Stimulated activated naive CD8-positive, alpha-beta T cell treated with anti-CD3 and anti-CD28 coated beads, Interleukin-15, Interleukin-2, amounts not matched to agents 100 ng/mL and 50 ng/mL, for 24 hours (primary cell): ENCODE measurements around the gene LAMA3.
"Not testable (repeated sequence)": the region's sequence is repeated elsewhere in the genome, so short reads cannot be mapped to it uniquely, and the experiment has no call there.

ENCODE experiments used
- H3K27ac Mint-ChIP-seq: one replicate; pipeline ENCODE4 v1.8.0; 2021; ENCODE audit warnings: mild to moderate bottlenecking, mixed read lengths
- H3K27me3 Mint-ChIP-seq: one replicate; pipeline ENCODE4 v1.8.0; 2021; ENCODE audit warnings: mixed read lengths
- H3K36me3 Mint-ChIP-seq: one replicate; pipeline ENCODE4 v1.8.0; 2021; ENCODE audit warnings: low read depth, mixed read lengths
- H3K4me1 Mint-ChIP-seq: one replicate; pipeline ENCODE4 v1.8.0; 2021; ENCODE audit warnings: low read depth, mixed read lengths
- H3K4me3 Mint-ChIP-seq: one replicate; pipeline ENCODE4 v1.8.0; 2021; ENCODE audit warnings: mild to moderate bottlenecking, mixed read lengths
- H3K9me3 Mint-ChIP-seq: one replicate; pipeline ENCODE4 v1.8.0; 2021; ENCODE audit warnings: mixed read lengths

LAMA3 gene

DNA sequence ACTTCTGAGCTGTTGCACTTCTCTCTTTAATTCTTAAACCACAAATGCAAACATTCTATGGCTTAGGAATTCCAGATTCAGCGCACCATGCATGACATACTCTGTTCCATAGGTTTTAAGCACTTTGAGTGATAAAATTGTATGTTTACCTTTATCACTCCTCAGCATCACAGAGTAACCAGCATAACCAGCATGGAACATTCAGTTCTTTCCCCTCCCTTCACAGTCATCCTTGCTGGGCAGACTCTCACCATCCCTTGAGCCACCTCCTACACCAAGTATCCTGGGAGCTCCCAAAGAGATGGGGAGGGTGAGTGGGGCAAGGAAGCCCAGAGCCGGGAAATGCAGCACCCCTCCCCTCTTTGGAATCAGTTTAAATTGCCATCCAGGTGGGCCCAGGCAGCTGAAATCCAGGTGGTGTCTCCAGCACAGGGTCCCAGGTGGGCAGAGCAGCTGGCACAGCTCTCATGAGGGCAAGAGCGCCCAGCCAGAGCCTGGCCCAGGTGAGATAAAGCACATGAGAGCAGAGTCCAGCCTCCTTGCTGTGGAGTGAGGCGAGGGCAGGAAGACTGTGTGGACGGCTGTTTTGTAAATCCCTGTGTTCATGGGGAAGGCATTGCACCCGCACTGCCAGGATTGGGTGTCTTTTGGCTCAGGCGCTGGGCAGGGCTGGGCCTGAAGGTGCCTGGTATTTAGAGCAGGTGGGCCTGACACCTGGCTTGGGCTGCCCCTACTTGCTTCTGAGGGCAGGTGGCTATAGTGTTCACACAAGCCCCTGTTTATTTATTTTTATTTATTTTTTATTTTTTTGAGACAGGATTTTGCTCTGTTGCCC, 36.8 kb downstream of the LAMA3 start:
- Mint-ChIP-seq H3K4me1 (no peaks in the 10 kb centered on the region), H3K27ac (no peak overlapping the region), H3K9me3 (no peaks in the 10 kb centered on the region), H3K27me3 (peaks cover 14% of the 10 kb centered on the region), H3K36me3 (no peaks in the 10 kb centered on the region), H3K4me3 (no peak overlapping the region)

DNA sequence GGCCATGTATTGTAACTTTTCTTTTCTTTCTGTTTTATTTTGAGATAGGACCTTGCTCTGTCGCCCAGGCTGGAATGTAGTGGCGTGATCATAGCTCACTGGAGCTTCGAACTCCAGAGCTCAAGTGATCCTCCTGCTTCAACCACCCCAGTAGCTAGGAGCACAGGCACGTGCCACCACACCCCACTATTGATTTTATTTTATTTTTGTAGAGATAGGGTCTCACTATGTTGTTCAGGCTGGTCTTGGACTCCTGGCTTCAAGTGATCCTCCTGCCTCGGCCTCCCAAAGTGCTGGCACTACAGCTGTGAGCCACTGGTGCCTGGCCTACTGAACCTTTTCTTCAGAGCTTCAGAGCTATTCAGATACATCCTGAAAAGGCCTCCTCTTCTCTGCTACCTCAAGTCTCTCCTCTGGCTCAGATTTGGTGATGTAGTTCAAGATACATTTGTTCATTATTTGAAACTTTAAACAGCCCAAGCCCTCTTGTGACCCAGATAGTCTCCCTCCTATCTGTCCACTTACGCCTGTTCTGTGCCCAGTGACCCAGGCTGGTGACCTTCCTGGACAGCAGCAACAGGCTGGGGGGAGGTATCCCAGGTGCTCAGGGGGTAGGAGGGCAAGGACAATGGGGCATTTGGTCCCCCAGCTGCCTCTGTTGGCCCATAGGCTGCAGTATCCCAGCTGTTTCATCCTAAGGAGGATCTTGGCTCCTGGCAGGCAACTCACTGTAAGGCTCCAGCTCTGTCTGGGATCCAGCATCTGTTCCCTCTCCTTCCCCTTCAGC, 38.6 kb downstream of the LAMA3 start:
- H3K4me3 Mint-ChIP-seq: no peak overlapping the region
- no peaks in the 10 kb centered on the region for H3K4me1 Mint-ChIP-seq
- peaks cover 9% of the 10 kb centered on the region for H3K27me3 Mint-ChIP-seq
- no peak overlapping the region for H3K27ac Mint-ChIP-seq
- H3K9me3 Mint-ChIP-seq: no peaks in the 10 kb centered on the region
- no peaks in the 10 kb centered on the region for H3K36me3 Mint-ChIP-seq

DNA sequence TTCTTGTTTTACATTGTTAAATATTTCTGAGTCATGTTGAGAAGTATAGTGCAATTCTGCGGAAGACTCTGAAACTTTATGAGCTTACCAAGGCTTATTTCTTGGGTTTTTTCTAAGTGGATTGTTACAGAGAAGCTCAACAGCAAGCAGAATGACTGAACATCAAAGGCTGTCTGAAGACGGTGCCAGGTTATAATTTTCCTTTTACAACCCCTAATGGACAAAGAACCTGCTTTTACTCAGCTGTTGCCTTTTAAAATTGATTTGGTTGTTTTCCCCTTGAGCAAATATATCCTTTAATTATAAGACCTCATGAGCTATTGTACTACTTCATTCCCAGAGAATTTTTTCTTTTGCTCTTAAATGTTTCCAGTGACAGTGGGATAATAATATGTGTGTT, 41.6 kb downstream of the LAMA3 start:
- Mint-ChIP-seq H3K36me3 (no peaks in the 10 kb centered on the region), H3K27ac (no peak overlapping the region), H3K4me3 (no peak overlapping the region), H3K9me3 (no peaks in the 10 kb centered on the region), H3K4me1 (peaks cover 6% of the 10 kb centered on the region), H3K27me3 (no peaks in the 10 kb centered on the region)

DNA sequence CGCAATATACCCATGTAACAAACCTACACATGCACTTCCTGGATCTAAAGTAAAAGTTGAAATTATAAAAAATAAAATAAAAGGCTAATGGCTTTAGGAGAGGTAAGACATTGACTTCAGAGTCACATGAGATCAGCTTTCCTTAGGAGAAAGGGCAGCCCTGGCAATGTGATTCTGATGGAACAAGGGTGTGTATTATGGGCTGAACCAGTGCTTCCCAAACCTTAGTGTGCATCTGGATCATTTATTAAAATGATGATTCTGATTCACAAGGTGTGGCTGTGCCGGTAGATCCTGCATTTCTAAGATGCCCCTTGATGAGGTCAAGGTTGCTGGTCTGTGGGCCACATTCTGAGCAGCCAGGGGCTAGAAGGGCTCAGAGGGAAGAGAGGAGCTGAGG, 42.6 kb downstream of the LAMA3 start:
- no peak overlapping the region for H3K4me3 Mint-ChIP-seq
- no peaks in the 10 kb centered on the region for H3K27me3 Mint-ChIP-seq
- no peaks in the 10 kb centered on the region for H3K36me3 Mint-ChIP-seq
- no peak overlapping the region for H3K27ac Mint-ChIP-seq
- H3K4me1 Mint-ChIP-seq: peaks cover 6% of the 10 kb centered on the region
- H3K9me3 Mint-ChIP-seq: no peaks in the 10 kb centered on the region

DNA sequence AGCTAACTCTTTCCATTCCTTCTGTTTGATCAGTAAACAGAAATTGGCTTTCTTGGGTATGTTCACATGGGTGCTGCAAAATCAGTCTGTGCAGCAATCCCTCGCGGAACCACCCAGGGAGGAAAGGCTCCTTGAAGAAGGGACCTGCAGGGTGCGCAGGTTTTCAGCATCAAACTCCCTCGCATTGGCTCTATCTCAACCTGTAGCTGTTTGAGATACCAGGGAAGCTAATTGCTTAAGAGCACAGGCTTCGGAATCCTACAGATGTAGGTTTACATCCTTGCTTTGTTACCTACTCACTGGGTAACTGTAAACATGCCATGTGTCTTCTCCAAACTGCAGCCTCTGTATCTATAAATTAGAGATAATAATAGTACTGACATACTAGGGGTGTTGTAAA, 43.2 kb downstream of the LAMA3 start:
- Mint-ChIP-seq H3K4me3 (no peak overlapping the region), H3K27me3 (no peaks in the 10 kb centered on the region), H3K36me3 (no peaks in the 10 kb centered on the region), H3K4me1 (peaks cover 6% of the 10 kb centered on the region), H3K27ac (no peak overlapping the region), H3K9me3 (no peaks in the 10 kb centered on the region)

DNA sequence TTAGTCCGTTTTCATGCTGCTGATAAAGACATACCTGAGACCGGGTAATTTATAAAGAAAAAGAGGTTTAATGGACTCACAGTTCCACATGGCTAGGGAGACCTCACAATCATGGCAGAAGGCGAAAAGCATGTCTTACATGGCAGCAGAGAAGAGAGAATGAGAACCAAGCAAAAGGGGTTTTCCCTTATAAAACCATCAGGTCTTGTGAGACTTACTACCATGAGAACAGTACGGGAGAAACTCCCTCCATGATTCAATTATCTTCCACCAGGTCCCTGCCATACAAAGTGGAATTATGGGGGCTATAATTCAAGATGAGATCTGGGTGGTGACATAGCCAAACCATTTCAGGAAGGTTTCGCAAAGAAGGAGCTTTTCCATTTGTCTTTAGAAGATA, 44.0 kb downstream of the LAMA3 start:
- H3K36me3 Mint-ChIP-seq, H3K27ac Mint-ChIP-seq, H3K4me3 Mint-ChIP-seq, H3K9me3 Mint-ChIP-seq, H3K27me3 Mint-ChIP-seq: not testable (repeated sequence)
- H3K4me1 Mint-ChIP-seq: peaks cover 11% of the 10 kb centered on the region

DNA sequence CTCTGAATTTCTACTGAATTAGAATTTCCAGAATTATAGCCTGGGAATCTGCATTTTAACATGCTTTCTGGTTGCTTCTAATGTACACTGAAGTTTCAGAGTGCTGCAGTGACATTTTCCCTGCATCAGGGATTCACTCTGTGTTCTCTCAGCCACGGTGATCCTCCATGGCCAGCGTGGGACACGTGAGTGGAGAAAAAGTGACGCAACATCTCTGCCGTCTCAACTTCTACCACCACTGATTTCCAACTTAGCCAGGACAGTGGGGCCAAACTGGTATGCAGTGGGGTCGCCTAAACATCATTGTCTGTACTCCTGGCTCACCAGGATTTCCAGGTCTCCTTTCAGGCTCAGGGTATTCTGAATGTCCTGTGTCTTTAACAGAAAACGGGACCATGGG, 44.6 kb downstream of the LAMA3 start:
- Mint-ChIP-seq H3K27me3 (peaks cover 4% of the 10 kb centered on the region), H3K27ac (no peak overlapping the region), H3K4me1 (peaks cover 13% of the 10 kb centered on the region), H3K36me3 (no peaks in the 10 kb centered on the region), H3K4me3 (no peak overlapping the region), H3K9me3 (no peaks in the 10 kb centered on the region)

DNA sequence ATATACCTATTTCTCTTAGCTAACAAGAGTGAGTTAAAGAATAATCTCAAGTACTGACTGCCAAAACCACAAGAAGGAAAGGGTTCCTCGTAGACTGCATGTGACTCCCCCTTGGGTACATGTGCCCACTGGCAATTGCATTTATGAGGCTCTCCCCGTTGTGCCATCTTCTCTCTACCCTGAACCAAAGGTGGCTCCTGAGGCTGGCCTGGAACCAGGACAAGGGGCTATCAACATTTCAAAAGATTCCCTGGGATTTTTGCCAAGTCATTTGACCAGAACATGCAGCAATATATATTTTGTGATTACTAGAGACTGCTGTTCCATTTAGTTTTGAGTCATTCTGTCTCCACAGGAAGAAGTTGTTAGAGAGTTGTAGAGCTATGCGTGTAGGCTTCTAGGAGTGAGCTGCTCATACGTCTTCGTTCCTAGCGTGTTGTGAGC, 45.8 kb downstream of the LAMA3 start:
- no peak overlapping the region for H3K27ac Mint-ChIP-seq
- no peaks in the 10 kb centered on the region for H3K9me3 Mint-ChIP-seq
- H3K36me3 Mint-ChIP-seq: no peaks in the 10 kb centered on the region
- peaks cover 4% of the 10 kb centered on the region for H3K27me3 Mint-ChIP-seq
- H3K4me1 Mint-ChIP-seq: peaks cover 13% of the 10 kb centered on the region
- no peak overlapping the region for H3K4me3 Mint-ChIP-seq

DNA sequence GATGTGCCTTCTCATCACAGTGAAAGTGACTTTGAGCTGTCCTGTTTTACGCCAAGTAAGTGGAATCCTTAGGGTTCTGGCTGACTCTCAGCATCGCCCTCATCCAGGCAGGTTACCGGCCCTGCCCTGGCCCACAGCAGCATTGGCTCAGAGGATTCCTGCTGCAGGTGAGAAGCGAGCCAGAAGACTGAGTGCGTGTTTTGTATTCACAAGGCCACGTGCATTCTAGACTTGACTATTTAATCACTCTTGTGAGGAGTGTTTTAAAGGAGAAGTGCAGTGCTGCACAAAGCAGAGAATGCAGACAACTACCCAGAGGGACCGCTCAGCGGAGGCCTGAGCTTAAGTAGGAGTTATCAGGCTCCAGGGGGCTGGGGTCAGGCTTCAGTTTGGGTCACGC, 48.3 kb downstream of the LAMA3 start:
- H3K9me3 Mint-ChIP-seq: no peaks in the 10 kb centered on the region
- no peak overlapping the region for H3K27ac Mint-ChIP-seq
- no peaks in the 10 kb centered on the region for H3K36me3 Mint-ChIP-seq
- H3K4me1 Mint-ChIP-seq: peaks cover 13% of the 10 kb centered on the region
- H3K27me3 Mint-ChIP-seq: peaks cover 7% of the 10 kb centered on the region
- H3K4me3 Mint-ChIP-seq: no peak overlapping the region

DNA sequence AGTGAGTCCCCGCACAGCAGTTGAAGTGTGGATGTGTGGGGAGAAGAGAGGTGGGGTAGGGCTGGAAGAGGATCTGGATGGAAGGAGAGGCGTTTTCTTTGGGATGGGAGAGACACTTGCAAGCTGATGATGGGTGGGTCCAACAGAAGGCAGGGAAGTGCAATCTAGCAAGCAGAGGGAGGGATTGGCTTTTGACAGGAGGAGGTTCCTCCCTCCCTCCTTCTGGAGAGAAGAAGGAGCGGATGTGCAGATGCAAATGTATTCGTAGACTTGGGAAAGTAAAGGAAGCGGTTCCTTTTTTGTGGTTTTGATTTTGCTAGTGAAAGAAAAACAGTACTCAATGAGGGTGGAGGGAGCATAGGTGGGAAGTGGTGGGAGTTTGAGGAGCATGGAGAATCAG, 48.9 kb downstream of the LAMA3 start:
- Mint-ChIP-seq H3K36me3 (no peaks in the 10 kb centered on the region), H3K27me3 (peaks cover 7% of the 10 kb centered on the region), H3K9me3 (no peaks in the 10 kb centered on the region), H3K4me3 (no peak overlapping the region), H3K27ac (no peak overlapping the region), H3K4me1 (peaks cover 13% of the 10 kb centered on the region)

DNA sequence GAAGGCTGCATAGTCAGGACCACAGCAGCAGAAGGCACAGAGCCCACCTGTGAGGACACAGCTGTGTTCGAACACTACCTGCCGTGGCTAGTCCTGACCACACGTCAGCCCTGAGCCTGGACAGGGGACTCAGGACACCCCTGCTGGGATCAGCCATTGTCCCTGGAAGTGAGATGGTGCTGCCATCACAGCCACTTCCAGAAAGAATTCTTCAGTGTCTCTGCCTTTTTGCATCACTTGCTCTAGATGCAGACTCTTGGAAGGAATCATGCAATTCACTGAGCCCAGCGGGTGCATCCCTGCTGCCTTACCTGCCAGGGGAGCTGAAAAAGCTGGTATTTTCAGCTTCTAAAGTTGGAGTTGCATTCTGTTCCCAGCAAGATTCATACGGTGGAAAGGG, 49.3 kb downstream of the LAMA3 start:
- H3K4me3 Mint-ChIP-seq: no peak overlapping the region
- peaks cover 8% of the 10 kb centered on the region for H3K27me3 Mint-ChIP-seq
- no peaks in the 10 kb centered on the region for H3K36me3 Mint-ChIP-seq
- peaks cover 13% of the 10 kb centered on the region for H3K4me1 Mint-ChIP-seq
- H3K27ac Mint-ChIP-seq: no peak overlapping the region
- no peaks in the 10 kb centered on the region for H3K9me3 Mint-ChIP-seq

DNA sequence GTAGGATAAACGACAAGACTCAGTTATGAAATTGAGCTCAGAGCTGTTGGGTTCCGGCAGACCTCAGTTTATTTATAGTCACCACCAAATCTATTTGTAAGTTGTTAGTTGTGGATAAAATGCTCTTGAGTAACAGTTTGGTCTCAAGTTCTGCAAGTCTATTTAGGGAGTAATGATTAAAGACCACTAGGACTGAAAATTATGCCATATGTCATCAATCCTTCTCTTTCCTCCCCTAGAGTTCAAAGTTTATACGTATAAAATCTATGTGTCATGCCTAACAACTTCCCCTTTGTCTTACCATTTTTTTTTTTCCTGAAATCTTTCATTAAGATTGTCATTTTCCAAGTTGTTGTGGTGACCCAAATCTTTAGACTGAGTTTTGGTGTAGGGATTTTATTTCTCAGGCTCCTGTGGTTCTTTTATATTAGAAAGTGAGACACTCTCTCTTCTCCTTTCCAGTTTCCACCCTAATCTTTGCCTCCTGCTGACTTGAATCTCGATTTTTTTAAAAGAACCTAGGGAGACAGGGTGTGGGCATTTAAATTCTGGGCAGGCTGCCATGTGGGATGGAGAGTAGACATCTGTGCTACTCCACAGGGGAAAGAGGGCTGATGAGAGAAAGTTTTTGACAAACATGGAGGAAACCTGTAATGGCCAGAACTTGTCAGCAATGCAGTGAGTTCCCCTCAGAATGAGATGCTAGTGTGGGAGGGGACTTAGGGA, 51.0 kb downstream of the LAMA3 start:
- H3K27me3 Mint-ChIP-seq: peaks cover 14% of the 10 kb centered on the region
- no peaks in the 10 kb centered on the region for H3K36me3 Mint-ChIP-seq
- H3K4me3 Mint-ChIP-seq: no peak overlapping the region
- peaks cover 10% of the 10 kb centered on the region for H3K4me1 Mint-ChIP-seq
- no peaks in the 10 kb centered on the region for H3K9me3 Mint-ChIP-seq
- H3K27ac Mint-ChIP-seq: no peak overlapping the region

DNA sequence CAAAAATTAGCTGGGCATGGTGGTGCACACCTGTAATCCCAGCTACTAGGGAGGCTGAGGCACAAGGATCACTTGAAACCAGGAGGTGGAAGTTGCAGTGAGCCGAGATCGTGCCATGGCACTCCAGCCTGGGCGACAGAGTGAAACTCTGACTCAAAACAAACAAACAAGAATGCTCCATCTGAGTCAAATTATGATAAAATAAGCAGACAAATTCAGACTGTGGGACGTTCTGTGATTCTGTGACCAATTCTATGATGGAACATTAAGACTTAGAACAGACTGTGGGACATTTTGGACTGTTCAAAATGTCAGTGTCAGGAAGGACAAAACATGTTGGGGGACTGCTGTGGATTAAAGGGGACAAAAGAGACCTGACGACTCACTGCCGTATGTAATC, 52.7 kb downstream of the LAMA3 start:
- peaks cover 14% of the 10 kb centered on the region for H3K27me3 Mint-ChIP-seq
- H3K4me1 Mint-ChIP-seq, H3K27ac Mint-ChIP-seq, H3K4me3 Mint-ChIP-seq, H3K9me3 Mint-ChIP-seq, H3K36me3 Mint-ChIP-seq: not testable (repeated sequence)

DNA sequence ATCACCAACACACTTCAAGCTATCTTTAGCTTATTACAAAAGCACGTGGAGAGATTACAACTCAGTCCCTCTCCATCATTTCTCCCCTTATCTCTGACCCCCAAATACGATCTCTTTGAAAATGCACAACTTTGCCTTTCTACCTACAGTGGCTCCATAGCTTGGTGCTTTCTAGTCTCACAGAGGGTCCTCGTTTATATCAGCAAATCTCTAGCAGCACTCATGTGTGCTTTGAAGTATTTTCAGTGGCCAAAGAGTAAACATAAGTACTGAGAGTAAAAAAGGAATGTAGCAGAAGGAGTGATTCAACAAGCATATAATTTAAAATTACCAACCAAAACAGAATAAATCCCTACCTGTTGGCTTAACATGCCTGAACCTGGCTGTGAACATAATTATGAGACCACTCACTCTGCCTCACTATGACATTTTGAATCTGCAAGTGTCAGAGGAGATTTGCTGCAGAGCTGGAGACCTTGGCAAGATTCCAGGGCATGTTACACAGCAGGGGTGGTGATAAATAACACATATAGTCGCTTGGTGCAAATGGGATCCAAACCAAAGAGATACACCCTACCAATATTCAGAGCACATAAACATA, 54.6 kb downstream of the LAMA3 start:
- Mint-ChIP-seq H3K4me3 (no peak overlapping the region), H3K27me3 (peaks cover 11% of the 10 kb centered on the region), H3K36me3 (no peaks in the 10 kb centered on the region), H3K27ac (no peak overlapping the region), H3K4me1 (no peaks in the 10 kb centered on the region), H3K9me3 (no peaks in the 10 kb centered on the region)

DNA sequence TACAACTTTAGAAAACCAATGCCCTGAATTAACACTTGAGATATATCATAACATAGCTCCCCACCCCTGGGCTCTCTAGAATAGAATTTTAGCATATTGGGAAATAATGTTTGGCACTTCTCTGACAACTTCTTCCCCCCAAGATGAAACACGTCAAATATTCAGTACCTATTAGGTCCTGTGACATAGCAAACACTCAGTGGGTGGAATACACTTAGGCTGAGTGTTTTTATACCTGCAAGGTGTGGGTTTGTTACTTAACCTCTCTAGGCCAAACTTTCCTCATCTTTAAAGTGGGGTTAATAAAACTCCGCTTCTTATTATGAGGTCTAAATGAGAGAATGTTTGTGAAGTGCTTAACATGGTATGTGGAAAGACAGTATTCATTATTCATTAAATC, 56.1 kb downstream of the LAMA3 start:
- peaks cover 3% of the 10 kb centered on the region for H3K9me3 Mint-ChIP-seq
- no peak overlapping the region for H3K4me3 Mint-ChIP-seq
- no peaks in the 10 kb centered on the region for H3K36me3 Mint-ChIP-seq
- H3K4me1 Mint-ChIP-seq: no peaks in the 10 kb centered on the region
- H3K27ac Mint-ChIP-seq: no peak overlapping the region
- peaks cover 15% of the 10 kb centered on the region for H3K27me3 Mint-ChIP-seq
